ENCODE results near the gene SEPTIN10.

SEPTIN10 gene

DNA sequence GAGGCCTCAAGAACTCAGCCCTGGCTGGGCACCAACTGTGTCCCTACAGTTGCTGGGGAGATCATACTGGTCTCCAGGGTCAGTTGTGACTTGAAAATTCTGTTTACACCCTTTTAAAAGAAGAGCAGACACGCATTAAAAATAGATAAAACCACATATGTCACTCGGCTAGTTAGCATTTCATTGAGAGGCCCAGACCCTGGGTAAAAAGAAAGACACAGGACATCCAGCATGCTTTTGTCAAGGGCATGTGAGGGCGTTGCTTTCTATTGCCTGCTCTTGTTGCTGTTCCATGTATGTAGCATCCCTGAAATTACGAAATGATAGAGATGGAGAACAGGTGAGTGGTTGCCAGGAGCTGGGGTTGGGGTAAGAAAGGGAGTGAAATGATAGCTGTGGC lies 94.3 kb downstream of the SEPTIN10 start:
- DNase-seq = no peak

GRCh38 chr2:109517118-109517889 lies 96.5 kb downstream of the SEPTIN10 start:
- no peak for DNase-seq

GRCh38 chr2:109516445-109517117 lies 97.2 kb downstream of the SEPTIN10 start:
- no peak for DNase-seq

GRCh38 chr2:109514857-109515256 lies 98.9 kb downstream of the SEPTIN10 start:
- no peak for DNase-seq

DNA sequence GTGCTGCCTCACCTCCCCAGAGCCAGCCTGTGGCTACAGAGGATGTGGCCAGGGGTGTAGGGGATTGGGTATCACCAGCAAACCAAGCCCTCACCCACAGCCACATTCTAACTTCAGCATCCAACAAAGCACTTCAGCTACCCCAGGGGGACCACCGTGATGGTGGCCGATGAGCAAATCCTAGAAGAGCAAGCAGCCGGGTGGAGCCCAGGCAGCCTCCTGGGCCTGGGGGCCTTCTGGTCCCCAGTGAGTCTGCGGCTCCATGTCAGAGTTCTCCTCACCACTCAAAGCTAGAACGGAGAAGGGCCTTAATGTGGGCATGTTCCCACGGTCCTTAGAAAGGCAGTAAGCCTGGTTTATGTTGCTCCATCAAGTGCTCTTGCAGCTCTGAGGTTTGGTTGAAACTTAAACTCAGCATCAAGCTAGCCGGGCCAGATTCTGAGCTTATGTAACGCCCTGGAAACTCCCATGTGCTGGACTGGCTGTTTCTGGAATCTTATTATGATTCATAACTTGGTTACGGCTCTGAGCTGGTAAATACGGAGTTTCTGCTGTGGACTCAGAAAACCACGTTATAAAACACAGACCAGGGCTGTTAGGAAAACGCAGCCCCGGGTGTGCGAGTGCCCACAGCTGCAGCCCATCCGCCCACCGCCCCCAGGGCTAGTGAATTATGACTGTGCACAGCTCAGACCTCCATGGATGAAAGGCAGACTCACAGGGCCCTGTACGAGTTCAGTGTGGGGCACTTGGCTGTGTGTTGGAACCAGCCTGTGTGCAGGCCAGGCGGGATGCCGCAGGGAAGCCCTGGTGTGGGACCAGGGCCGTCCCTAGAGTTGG lies 99.8 kb downstream of the SEPTIN10 start:
- no peak for DNase-seq

- no peak for DNase-seq
Measured at GRCh38 chr2:109513230-109513629, 100.5 kb downstream of the SEPTIN10 start.

- no peak for DNase-seq
Measured at GRCh38 chr2:109512076-109512475, 101.7 kb downstream of the SEPTIN10 start.

DNA sequence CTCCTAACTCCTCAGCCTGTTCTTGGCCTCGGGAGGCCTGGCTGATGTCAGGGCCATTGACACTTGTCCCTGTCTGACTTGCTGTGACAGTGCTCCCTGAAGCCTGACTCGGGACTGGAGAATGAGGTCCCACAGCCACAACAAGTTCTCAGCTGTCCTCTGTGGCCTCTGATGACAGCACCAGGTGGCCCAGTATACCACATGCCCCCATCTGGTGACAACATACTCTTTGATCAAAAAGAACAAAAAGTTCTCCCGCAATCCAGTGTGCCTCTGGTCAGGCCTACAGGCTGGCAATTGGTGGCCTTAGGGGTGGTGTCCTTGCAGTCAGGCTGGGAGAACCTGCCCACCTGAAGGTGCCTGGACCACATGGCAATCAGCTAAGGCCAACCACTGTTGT lies 102.6 kb downstream of the SEPTIN10 start:
- no peak for DNase-seq

GRCh38 chr2:109510136-109511028 lies 103.4 kb downstream of the SEPTIN10 start:
- DNase-seq = peak; percentile 49

- DNase-seq = no peak
Measured at GRCh38 chr2:109508556-109508955, 105.2 kb downstream of the SEPTIN10 start.

- no peak for DNase-seq
Measured at GRCh38 chr2:109507828-109508227, 105.9 kb downstream of the SEPTIN10 start.

DNA sequence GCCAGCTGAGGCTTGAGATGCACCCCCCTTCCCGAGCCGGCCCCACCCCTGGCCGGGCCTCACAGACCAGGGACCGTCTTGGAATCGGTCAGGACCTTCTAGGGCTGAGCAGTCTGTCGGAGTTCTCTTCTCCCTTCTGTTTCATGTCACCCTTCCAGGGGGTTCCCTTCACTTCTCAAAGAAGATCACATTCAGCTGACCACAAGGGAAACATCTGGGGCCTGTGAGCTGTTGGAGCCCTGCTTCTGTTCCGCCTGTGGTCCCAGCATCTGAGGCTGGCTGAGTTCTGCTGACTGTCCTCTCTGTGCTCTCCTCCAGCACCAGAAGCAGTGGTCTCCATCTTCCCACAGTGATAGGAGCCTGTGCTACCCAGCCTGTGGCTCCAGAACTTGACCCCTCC lies 106.5 kb downstream of the SEPTIN10 start:
- no peak for DNase-seq

DNA sequence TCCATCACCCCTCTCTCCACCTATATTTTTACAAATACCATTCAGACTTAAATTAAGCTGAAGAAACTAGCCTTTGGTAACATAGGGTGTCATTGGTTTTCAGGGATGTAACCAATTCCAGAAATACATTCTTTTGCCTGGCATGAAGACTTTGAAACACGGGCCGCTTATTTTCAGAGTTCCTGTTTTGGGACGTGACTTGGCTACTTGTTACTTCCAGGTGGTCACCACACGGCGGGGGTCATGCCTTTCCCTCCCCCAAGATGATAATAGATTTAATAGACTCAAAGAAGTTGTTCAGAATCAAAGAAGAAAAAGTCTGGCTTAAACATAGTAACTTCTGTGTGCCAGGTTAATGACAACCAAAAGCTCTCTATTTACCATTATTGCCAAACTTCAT lies 110.6 kb downstream of the SEPTIN10 start:
- no peak for DNase-seq

DNA sequence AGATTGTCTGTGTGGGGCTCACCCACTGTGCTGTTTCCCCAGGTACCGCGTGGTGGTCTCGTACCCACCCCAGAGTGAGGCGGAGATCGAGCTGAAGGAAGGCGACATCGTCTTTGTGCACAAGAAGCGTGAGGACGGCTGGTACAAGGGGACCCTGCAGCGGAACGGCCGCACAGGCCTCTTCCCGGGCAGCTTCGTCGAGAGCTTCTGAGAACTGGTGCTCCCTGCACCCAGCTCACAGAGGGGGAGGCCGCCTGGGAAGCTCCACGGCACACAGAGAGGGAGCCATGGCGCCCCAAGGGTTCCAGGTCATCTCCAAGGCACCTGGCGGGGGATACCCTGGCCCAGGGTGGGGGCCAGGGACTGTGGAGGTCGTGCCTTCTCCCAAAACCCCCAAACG lies 112.3 kb downstream of the SEPTIN10 start:
- DNase-seq = no peak

GRCh38 chr2:109500910-109501309 lies 112.9 kb downstream of the SEPTIN10 start:
- DNase-seq = no peak

GRCh38 chr2:109499566-109499965 lies 114.2 kb downstream of the SEPTIN10 start:
- no peak for DNase-seq

- DNase-seq = no peak
Measured at GRCh38 chr2:109498906-109499305, 114.9 kb downstream of the SEPTIN10 start.

GRCh38 chr2:109497911-109498870 lies 115.6 kb downstream of the SEPTIN10 start:
- no peak for DNase-seq

- DNase-seq = no peak
Measured at GRCh38 chr2:109497463-109497862, 116.3 kb downstream of the SEPTIN10 start.

- DNase-seq = no peak
Measured at GRCh38 chr2:109494351-109494750, 119.4 kb downstream of the SEPTIN10 start.

- no peak for DNase-seq
Measured at GRCh38 chr2:109493176-109493935, 120.4 kb downstream of the SEPTIN10 start.
